Effector memory CD8-positive, alpha-beta T cell (primary cell): ENCODE results near the gene FBXO48.

ENCODE experiments used
- ATAC-seq: fragments of 150-1000 bp; cut with Tn5 transposase; replicated peaks from 2 replicates; pipeline ENCODE4 v1.10.0; 2021; ENCODE audit warnings: mild to moderate bottlenecking, moderate library complexity
- DNase-seq, 3 experiments: peaks; one replicate each; pipeline ENCODE4 v3.0.0; 2021
- H3K27ac Mint-ChIP-seq, 2 donors: one replicate each; pipeline ENCODE4 v1.8.0; 2022; ENCODE audit warnings: mild to moderate bottlenecking in 2 of 2, mixed read lengths in 2 of 2, moderate library complexity in 2 of 2
- H3K27me3 Mint-ChIP-seq, 2 donors: one replicate each; pipeline ENCODE4 v1.8.0; 2022; ENCODE audit warnings: mixed read lengths in 2 of 2
- H3K36me3 Mint-ChIP-seq: one replicate; pipeline ENCODE4 v1.8.0; 2022; ENCODE audit warnings: mild to moderate bottlenecking, moderate library complexity, mixed read lengths; ENCODE audit not compliant: insufficient read depth
- H3K4me1 Mint-ChIP-seq, 2 donors: one replicate each; pipeline ENCODE4 v1.8.0; 2022; ENCODE audit warnings: low read depth in 2 of 2, mixed read lengths in 2 of 2
- H3K4me3 Mint-ChIP-seq, 2 donors: one replicate each; pipeline ENCODE4 v1.8.0; 2022; ENCODE audit warnings: mild to moderate bottlenecking in 2 of 2, mixed read lengths in 2 of 2, moderate library complexity in 2 of 2
- H3K9me3 Mint-ChIP-seq, 2 donors: one replicate each; pipeline ENCODE4 v1.8.0; 2022; ENCODE audit warnings: mixed read lengths in 2 of 2

FBXO48 gene

DNA sequence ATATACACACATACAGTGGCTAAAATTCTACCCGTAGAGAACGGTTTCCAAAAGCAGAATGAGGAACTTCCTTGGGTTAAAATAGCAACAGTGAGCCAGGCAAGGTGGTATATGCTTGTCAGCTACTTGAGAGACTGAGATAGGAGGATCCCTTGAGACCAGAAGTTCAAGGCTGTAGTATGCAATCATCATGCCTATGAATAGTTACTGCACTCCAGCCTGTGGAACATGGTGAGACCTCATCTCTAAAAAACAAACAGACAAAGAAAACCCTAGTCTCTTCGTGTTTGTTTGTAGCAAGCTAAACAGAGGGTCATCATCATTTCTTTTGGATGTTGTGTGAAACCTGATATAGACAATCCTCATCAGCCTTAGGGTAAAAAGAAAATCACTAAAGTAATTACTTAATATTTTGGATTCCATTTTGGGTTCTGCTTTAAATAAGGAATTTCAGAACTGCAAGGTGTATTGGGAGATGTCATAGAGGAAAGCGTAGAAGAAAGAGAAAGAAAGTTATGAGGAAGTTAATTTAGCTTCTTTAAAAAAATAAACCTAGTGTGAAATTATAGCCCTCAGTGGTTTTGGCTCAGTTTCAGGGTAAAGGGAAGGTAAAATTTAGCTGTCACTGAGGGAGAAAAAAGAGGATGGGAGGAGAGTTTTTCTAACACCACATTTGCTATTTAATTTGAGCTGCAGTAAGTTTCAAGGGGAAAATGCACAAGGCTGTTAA, 55.5 kb downstream of the FBXO48 start:
- Mint-ChIP-seq H3K4me3 (peak overlapping the region; percentile 56 to 69), H3K36me3 (no peaks in the 10 kb centered on the region), H3K9me3 (peaks cover 7 to 8% of the 10 kb centered on the region in 2 donors), H3K27ac (peak overlapping the region; percentile 72 to 83), H3K4me1 (peaks cover 36 to 68% of the 10 kb centered on the region in 2 donors), H3K27me3 (no peaks in the 10 kb centered on the region)
- no peak for DNase-seq
- peak; percentile 66 for ATAC-seq
